Calu3 (cell line): ENCODE results near the gene AURKA. TPM values are rescaled to one million over a fixed set of nuclear protein-coding genes. Genes with fewer than 3 reads are reported as not detected.

Experiments
- Bru-seq: library from RNA; stranded (reverse); fragments of 400-500 nt; gene quantifications from one replicate; lab custom pipeline; 2021; lab: Mats Ljungman, UMichigan
- BruChase-seq, 2 experiments: library from RNA; stranded (reverse); fragments of 400-500 nt; gene quantifications; one replicate each; lab custom pipeline; 2021; lab: Mats Ljungman, UMichigan
- BruUV-seq: library from RNA; stranded (reverse); fragments of 400-500 nt; replicated peaks from 2 replicates; lab custom pipeline; 2021; lab: Mats Ljungman, UMichigan
- CTCF ChIA-PET: fragments of 300-600 bp; sonication (Branson Sonifier 250); formaldehyde crosslinking; loops from one replicate; lab custom pipeline; 2022; ENCODE audit warnings: antibody characterized with exemption; lab: Charles Lee
- DNase-seq: peaks from one replicate; pipeline ENCODE4 v3.0.0; 2022
- H3K27ac Mint-ChIP-seq: one replicate; pipeline ENCODE4 v1.8.0; 2022; ENCODE audit warnings: mixed read lengths; ENCODE audit not compliant: unreplicated experiment
- H3K27me3 Mint-ChIP-seq: one replicate; pipeline ENCODE4 v1.8.0; 2022; ENCODE audit warnings: mixed read lengths; ENCODE audit not compliant: unreplicated experiment
- H3K36me3 Mint-ChIP-seq: one replicate; pipeline ENCODE4 v1.8.0; 2022; ENCODE audit warnings: mild to moderate bottlenecking, moderate library complexity, mixed read lengths; ENCODE audit not compliant: insufficient read depth, unreplicated experiment
- H3K4me1 Mint-ChIP-seq: one replicate; pipeline ENCODE4 v1.8.0; 2022; ENCODE audit warnings: mild to moderate bottlenecking, low read depth, mixed read lengths; ENCODE audit not compliant: unreplicated experiment
- H3K4me3 Mint-ChIP-seq: one replicate; pipeline ENCODE4 v1.8.0; 2022; ENCODE audit warnings: mild to moderate bottlenecking, low read depth, moderate library complexity, mixed read lengths; ENCODE audit not compliant: unreplicated experiment
- H3K9me3 Mint-ChIP-seq: one replicate; pipeline ENCODE4 v1.8.0; 2022; ENCODE audit warnings: low read depth, mixed read lengths; ENCODE audit not compliant: unreplicated experiment
- intact Hi-C: fragments of 100-400 bp; cut with micrococcal nuclease; formaldehyde crosslinking; loops from one replicate; pipeline ENCODE4 v1.10.0; 2022; ENCODE audit not compliant: unreplicated experiment
- long read RNA-seq: library from polyadenylated mRNA; stranded (forward); transcript quantifications from one replicate; pipeline ENCODE4 v2.0.0, GENCODE V29; 2022
- total RNA-seq: library from RNA; stranded (reverse); gene quantifications from 2 replicates; pipeline ENCODE4 v1.2.3, GENCODE V29; 2022
- TF ChIP-seq, protein P1 (sequence below): fragments of 200-600 bp; IDR thresholded peaks from one replicate; pipeline ENCODE4 v1.8.0; 2022; ENCODE audit warnings: antibody characterized with exemption; ENCODE audit not compliant: unreplicated experiment

Gene AURKA
- 73.8 and 75.5 TPM in 2 replicates for total RNA-seq
- percentile 88 among the genes with signal in this experiment for Bru-seq, nascent RNA
- percentile 85 among the genes with signal in this experiment for BruChase-seq, experiment 1, labeled RNA remaining after a 6-hour chase
- percentile 91 among the genes with signal in this experiment for BruChase-seq, experiment 2, labeled RNA remaining after a 2-hour chase
- long read RNA-seq, transcript AURKA-201 (10 exons, 2,223 nt): minor isoform, 15 of 159 reads
- long read RNA-seq, transcript AURKA-202 (9 exons, 2,248 nt): minor isoform, 14 of 159 reads
- long read RNA-seq, transcript AURKA-208 (9 exons, 2,114 nt): major isoform, 32 of 159 reads
- long read RNA-seq, transcript AURKA-206 (9 exons, 2,169 nt): minor isoform, 10 of 159 reads
- long read RNA-seq, partial matches to known transcripts: 4 of 159 reads
- long read RNA-seq, other reads (novel, unspliced or antisense): 69 of 159 reads

DNA sequence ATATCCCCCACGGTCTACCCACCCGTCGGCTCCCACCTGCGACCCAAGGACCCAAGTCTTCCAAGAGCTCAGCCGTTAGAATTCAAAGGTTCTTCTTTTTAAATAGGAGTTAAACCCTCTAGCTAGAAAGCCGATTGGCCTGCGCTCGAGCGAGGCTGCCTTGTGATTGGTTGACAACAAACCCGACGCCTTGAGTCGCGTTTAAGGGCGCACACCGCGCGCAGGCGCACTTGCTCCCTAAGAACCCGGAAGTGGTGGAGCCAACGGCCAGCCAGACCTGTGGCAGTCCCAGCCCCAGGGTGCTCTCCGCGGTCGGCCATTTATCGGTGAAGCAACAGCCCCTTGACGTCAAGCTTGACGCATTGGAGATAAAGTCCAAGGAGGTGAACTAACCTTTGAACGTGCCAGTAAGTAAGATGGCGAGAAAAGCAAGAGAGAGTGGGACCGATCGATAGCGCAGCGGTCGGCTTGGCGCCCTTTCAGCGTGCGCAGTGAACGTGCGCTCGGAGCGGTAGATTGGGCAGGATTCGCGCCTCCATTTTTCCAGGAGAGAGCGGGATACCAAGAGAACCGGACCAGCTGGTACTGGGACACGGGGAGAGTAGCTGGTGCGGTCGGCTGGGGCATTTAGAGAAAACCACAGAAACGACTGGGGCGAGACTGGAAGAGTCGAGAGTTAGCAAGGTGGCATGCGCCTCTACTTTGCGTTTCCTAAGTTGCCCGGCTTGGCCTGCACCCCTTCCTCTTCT is at the start of gene AURKA, which contains the start of gene CSTF1:
TSS of gene AURKA (minus strand) at position 84 of the 749 bp plus-strand sequence. CDS start 4,018 bp downstream, outside the sequence.
TSS of gene CSTF1 (plus strand) at position 514 of the 749 bp plus-strand sequence. CDS start 2,908 bp downstream, outside the sequence.
- DNase-seq: peak; percentile 99
- no peak within 1 kb of the TSS for H3K27ac Mint-ChIP-seq
- intact Hi-C loops: loop anchor here (5.0 kb wide), 1 partner anchor 35 kb away; the partner anchor contains the start of gene FAM210B
- H3K9me3 Mint-ChIP-seq: no peaks in the 10 kb centered on the region
- CTCF ChIA-PET: interaction anchor here (0.8 to 1.3 kb wide), 4 partner anchors 34 to 190 kb away, joined by 3 read pairs; partner anchors contain the start of gene FAM210B
- peaks cover 23% of the 10 kb centered on the region for H3K36me3 Mint-ChIP-seq
- TF ChIP-seq, protein P1, sequence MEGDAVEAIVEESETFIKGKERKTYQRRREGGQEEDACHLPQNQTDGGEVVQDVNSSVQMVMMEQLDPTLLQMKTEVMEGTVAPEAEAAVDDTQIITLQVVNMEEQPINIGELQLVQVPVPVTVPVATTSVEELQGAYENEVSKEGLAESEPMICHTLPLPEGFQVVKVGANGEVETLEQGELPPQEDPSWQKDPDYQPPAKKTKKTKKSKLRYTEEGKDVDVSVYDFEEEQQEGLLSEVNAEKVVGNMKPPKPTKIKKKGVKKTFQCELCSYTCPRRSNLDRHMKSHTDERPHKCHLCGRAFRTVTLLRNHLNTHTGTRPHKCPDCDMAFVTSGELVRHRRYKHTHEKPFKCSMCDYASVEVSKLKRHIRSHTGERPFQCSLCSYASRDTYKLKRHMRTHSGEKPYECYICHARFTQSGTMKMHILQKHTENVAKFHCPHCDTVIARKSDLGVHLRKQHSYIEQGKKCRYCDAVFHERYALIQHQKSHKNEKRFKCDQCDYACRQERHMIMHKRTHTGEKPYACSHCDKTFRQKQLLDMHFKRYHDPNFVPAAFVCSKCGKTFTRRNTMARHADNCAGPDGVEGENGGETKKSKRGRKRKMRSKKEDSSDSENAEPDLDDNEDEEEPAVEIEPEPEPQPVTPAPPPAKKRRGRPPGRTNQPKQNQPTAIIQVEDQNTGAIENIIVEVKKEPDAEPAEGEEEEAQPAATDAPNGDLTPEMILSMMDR: no peak
- TSS peak; percentile 45 for BruUV-seq
- H3K4me1 Mint-ChIP-seq: peaks cover 26% of the 10 kb centered on the region
- H3K4me3 Mint-ChIP-seq: no peak within 1 kb of the TSS
- no peaks in the 10 kb centered on the region for H3K27me3 Mint-ChIP-seq

GRCh38 chr20:56440346-56441007 is 48.5 kb upstream of the AURKA start:
- BruUV-seq: no TSS peak
- no peak overlapping the region for H3K27ac Mint-ChIP-seq
- CTCF ChIA-PET: no interaction called here
- DNase-seq: no peak
- TF ChIP-seq, protein P1: no peak
- intact Hi-C loops: no loop called here
- no peaks in the 10 kb centered on the region for H3K4me1 Mint-ChIP-seq
- H3K4me3 Mint-ChIP-seq: no peak overlapping the region
- H3K27me3 Mint-ChIP-seq: peaks cover 30% of the 10 kb centered on the region
- H3K36me3 Mint-ChIP-seq: no peaks in the 10 kb centered on the region
- H3K9me3 Mint-ChIP-seq: no peaks in the 10 kb centered on the region

GRCh38 chr20:56439771-56440291 is 47.8 kb upstream of the AURKA start:
- TF ChIP-seq, protein P1: no peak
- DNase-seq: no peak
- Mint-ChIP-seq H3K27me3 (peaks cover 29% of the 10 kb centered on the region), H3K27ac (no peak overlapping the region), H3K4me3 (no peak overlapping the region), H3K4me1 (no peaks in the 10 kb centered on the region), H3K9me3 (no peaks in the 10 kb centered on the region), H3K36me3 (no peaks in the 10 kb centered on the region)
- BruUV-seq: no TSS peak
- CTCF ChIA-PET: no interaction called here
- intact Hi-C loops: no loop called here

- H3K27me3 Mint-ChIP-seq: peaks cover 16% of the 10 kb centered on the region
- no peak overlapping the region for H3K4me3 Mint-ChIP-seq
- CTCF ChIA-PET: no interaction called here
- H3K4me1 Mint-ChIP-seq: no peaks in the 10 kb centered on the region
- DNase-seq: no peak
- H3K36me3 Mint-ChIP-seq: no peaks in the 10 kb centered on the region
- TF ChIP-seq, protein P1: no peak
- no TSS peak for BruUV-seq
- intact Hi-C loops: no loop called here
- H3K9me3 Mint-ChIP-seq: no peaks in the 10 kb centered on the region
- no peak overlapping the region for H3K27ac Mint-ChIP-seq
Measured at GRCh38 chr20:56438284-56438683, 46.3 kb upstream of the AURKA start.
